Smooth muscle cell of the brain vasculature (primary cell): ENCODE results near the gene R3HDM2.
"Not testable (repeated sequence)": the region's sequence is repeated elsewhere in the genome, so short reads cannot be mapped to it uniquely, and the experiment has no call there.

Experiments
- DNase-seq: peaks from one replicate; pipeline ENCODE4 v3.0.0-alpha.2; 2012; ENCODE audit warnings: low read depth, low spot score

Gene R3HDM2

GRCh38 chr12:57330992-57331391, 99.9 kb downstream of the R3HDM2 start:
- no peak for DNase-seq

GRCh38 chr12:57329219-57329618, 101.6 kb downstream of the R3HDM2 start:
- no peak for DNase-seq

GRCh38 chr12:57325395-57325794, 105.4 kb downstream of the R3HDM2 start:
- no peak for DNase-seq

- DNase-seq, result no peak
These were observed 107.4 kb downstream of the R3HDM2 start for GRCh38 chr12:57323416-57323815.

GRCh38 chr12:57320639-57321038, 110.2 kb downstream of the R3HDM2 start:
- no peak for DNase-seq

- no peak for DNase-seq
These were observed 111.0 kb downstream of the R3HDM2 start for GRCh38 chr12:57319678-57320469.

GRCh38 chr12:57315681-57316080, 115.2 kb downstream of the R3HDM2 start:
- DNase-seq, result no peak

- not testable (repeated sequence) for DNase-seq
These were observed 118.6 kb downstream of the R3HDM2 start for GRCh38 chr12:57312287-57312686.

- no peak for DNase-seq
These were observed 121.4 kb downstream of the R3HDM2 start for GRCh38 chr12:57309420-57309819.

GRCh38 chr12:57300961-57301584, 129.8 kb downstream of the R3HDM2 start:
- no peak for DNase-seq

GRCh38 chr12:57299514-57300016, 131.3 kb downstream of the R3HDM2 start:
- no peak for DNase-seq

GRCh38 chr12:57296291-57296690, 134.6 kb downstream of the R3HDM2 start:
- no peak for DNase-seq

GRCh38 chr12:57282073-57282472, 148.8 kb downstream of the R3HDM2 start:
- DNase-seq, result not testable (repeated sequence)

- peak; percentile 44 for DNase-seq
These were observed 150.4 kb downstream of the R3HDM2 start for GRCh38 chr12:57280211-57281062.

GRCh38 chr12:57278465-57279381, 152.1 kb downstream of the R3HDM2 start:
- no peak for DNase-seq

- DNase-seq, result no peak
These were observed 153.8 kb downstream of the R3HDM2 start for GRCh38 chr12:57276935-57277563.

- not testable (repeated sequence) for DNase-seq
These were observed 154.6 kb downstream of the R3HDM2 start for GRCh38 chr12:57276233-57276632.

- DNase-seq, result no peak
These were observed 157.3 kb downstream of the R3HDM2 start for GRCh38 chr12:57273516-57273915.

- no peak for DNase-seq
These were observed 158.3 kb downstream of the R3HDM2 start for GRCh38 chr12:57272337-57273151.
